NCI-H2081 treated with DMSO at 0.1 percent for 48 hours (cell line): Measurements from ENCODE around the gene PHLPP2.
"Not testable (repeated sequence)": the region's sequence is repeated elsewhere in the genome, so short reads cannot be mapped to it uniquely, and the experiment has no call there.

ENCODE experiments used
- DNase-seq: peaks from one replicate; lab custom pipeline; 2025; lab: John Stamatoyannopoulos, UW

Gene PHLPP2

DNA sequence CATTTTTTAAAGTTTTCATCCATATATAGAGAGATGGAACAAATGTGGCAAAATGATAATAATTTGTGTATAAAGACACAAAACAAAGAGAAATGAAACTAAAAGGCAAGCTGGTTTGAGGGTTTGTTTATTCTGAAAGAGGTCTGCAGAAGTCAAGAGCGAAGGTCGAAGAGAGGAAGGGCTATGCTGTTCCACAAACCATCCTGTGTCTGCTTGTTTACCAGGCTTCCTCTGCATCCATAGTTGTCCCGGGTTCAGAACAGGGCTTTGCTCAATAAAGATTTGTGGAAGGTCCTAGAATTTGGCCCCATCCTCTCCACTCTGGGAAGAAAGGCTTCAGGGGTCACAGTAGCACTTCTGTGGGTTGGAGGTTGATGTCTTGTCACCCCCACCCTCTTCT lies 100.9 kb downstream of the PHLPP2 start:
- DNase-seq, result no peak

DNA sequence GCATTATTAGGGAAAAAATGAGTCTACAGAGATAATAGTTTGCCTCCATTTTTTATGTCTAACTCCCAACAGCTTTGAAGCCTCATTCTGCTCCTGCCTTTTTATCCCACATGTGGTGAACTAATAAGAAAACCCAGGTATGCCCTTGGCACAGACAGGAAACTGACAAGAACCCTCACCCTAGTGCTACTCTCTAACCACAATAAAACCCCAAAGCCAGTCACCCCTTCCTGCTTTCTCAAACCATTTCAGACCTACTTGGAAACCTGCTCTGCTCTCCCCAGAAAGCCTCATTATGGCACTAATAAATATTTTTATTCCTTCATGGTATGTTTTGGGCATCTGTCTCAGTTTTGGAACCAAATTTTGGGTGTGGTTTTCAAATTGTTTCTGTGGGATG lies 102.4 kb downstream of the PHLPP2 start:
- no peak for DNase-seq

DNA sequence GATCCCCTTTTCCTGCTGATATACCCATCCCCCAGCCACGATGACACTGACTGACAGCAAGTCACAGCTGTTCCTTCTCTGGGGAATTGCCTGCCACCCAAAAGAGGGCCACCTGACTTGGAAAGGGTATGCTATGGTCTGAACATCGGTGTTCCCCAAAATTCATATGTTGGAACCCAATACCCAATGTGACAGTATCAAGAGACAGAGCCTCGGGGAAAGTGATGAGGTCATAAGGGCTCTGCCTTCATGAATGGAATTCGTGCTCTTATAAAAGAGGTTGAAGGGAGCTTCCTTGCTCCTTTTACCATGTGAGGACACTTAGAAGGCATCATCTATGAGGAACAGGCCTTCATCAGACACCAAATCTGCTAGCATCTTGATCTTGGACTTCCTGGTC lies 106.1 kb downstream of the PHLPP2 start:
- DNase-seq, result no peak

DNA sequence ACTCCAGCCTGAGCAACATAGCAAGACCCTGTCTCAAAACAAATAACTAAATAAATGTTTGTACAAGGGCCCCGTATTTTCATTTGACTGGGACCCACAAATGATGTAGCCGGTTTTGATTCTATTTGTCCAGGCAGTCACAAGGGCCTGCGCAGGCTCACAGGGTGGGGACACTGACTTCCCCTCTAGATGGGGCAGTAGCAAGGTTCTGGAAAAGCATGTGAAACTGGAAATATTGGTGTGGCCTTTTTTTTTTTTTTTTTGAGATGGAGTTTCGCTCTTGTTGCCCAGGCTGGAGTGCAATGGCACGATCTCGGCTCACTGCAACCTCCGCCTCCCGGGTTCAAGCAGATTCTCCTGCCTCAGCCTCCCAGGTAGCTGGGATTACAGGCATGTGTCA lies 109.5 kb downstream of the PHLPP2 start:
- DNase-seq, result not testable (repeated sequence)

DNA sequence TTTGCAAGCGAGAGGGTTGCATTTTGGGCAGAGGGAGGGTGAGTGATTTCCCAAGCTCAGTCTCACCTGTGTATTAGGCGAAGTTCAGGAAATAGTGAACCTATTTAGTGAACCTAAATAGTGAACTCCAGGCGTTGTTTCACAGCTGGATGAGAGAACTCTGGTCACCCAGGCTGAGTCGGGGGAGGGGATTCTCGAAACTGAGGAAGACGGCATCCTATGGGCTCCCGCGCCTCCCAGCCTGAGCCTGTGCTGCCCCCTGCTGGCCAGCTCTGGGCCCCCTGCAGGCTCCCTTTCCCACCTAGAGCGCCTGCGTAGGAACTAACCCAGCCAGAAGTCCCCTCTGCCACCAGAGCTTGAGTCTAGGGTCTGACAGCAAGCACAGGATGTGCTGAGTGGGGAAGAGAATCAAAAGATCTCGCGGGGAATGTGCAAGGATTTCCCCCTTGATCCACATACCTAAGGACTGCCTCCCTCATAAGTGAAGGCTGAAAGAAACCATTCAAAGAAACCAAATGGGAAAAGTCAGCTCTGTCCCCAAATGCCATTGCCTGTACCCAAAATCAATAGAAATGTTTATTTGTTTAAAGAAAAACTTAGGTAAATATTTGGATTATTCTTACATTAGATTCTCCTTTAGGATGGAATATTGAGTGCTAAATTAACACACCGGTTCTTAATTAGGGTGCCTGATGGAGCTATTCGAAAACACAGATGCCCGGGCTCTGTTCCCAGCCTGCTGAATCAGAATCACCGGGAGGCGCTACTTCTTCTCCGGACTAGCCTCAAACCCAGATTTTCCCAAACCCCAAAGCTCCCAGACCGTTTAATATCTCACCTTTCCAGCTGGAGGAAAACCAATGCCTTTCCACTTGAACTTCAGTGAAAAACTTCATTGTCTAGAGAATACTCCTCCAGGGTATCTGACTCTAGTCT lies 113.3 kb downstream of the PHLPP2 start:
- DNase-seq, result no peak

DNA sequence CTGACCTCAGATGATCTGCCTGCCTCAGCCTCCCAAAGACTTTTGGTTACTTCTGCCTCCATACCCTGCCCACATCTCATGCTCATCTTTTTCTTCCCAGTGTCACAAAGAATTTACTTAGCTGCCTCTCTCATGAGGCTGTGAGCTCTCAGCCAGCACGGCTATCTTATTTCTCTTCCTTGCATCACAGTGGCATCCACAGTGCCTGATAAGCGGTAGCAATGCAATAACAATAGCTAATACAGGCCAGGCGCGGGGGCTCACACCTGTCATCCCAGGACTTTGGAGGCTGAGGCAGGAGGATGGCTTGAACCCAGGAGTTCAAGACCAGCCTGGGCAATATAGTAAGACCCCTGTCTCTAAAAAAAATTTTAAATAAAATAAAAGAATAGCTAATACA lies 114.1 kb downstream of the PHLPP2 start:
- DNase-seq, result no peak

DNA sequence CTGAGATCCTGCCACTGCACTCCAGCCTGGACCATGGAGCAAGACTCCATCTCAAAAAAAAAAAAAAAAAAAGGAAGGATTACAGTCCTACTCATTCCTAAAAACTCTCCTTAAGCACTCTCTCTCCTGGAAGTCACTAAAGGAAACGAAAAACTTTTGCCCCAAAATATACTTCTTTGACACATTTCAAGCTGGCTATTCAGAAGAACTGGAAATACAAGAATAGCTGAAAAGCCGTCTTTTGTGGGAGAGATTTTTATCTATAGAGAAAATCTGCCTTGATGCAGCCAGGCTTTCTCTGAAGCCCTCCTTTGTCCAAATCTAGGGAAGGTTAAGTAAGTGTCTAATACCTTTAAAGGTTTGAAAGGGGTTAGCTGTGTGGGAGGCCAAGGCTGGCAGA lies 115.4 kb downstream of the PHLPP2 start:
- DNase-seq, result no peak

DNA sequence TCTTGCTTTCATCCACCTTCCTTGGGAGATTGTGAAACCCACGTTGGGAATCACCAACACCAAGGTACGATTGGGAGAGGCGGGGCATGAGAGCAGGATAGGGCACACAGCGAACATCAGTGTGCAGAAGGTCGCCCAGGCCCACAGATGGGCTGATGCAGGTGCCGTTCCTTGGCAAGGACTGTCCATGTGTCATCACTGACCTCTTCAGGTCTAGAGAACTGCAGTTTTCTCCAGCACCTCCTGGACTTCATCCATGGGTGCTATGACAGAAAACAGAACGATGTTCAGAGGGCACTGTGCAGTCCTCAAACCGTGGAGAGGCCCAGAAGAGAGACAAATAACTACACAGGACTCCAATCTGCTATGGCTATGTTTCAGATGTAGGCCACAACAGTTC lies 123.7 kb downstream of the PHLPP2 start:
- DNase-seq, result no peak

DNA sequence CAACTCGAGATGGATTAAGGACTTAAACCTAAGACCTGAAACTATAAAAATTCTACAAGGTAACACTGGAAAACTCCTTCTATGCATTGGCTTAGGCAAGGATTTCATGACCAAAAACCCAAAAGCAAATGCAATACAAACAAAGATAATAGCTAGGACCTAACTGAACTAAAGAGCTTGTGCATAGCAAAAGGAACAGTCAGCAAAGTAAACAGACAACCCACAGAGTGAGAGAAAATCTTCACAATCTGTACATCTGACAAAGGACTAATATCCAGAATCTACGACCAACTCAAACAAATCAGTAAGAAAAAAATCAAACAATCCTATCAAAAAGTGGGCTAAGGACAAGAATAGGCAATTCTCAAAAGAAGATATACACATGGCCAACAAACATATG lies 126.1 kb downstream of the PHLPP2 start:
- not testable (repeated sequence) for DNase-seq

DNA sequence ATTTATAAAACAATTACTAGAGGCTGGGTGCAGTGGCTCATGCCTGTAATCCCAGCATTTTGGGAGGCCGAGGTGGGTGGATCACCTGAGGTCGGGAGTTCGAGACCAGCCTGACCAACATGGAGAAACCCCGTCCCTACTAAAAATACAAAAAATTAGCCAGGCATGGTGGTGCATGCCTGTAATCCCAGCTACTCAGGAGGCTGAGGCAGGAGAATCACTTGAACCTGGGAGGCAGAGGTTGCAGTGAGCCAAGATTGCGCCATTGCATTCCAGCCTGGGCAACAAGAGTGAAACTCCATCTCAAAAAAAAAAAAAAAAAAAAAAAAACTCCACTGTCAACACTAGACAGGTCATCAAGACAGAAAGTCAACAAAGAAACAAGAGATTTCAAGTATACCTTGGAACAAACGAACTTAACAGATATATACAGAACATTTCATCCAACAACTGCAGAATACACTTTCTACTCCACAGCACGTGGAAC lies 129.1 kb downstream of the PHLPP2 start:
- DNase-seq, result not testable (repeated sequence)
